ENCODE measurements around the gene ATF4.
"Not testable (repeated sequence)": the region's sequence is repeated elsewhere in the genome, so short reads cannot be mapped to it uniquely, and the experiment has no call there.

DNA sequence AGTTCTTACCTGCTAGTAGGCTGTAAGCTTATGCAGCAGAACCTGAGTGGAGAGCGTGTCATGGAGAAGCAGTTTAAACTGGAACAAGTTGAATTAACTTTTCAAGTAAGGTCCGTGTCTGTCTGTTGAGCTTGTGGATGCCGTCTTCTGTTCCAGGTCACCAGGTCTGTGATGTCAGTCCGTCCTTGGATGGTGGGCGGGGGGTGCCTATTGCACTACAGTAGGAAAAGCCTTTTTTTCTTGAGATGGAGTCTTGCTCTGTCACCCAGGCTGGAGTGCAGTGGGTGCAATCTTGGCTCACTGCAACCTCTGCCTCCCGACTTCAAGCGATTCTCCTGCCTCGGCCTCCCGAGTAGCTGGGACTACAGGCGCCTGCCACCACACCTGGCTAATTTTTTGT lies 13.3 kb upstream of the ATF4 start:
- TF ChIP-seq, protein P1, sequence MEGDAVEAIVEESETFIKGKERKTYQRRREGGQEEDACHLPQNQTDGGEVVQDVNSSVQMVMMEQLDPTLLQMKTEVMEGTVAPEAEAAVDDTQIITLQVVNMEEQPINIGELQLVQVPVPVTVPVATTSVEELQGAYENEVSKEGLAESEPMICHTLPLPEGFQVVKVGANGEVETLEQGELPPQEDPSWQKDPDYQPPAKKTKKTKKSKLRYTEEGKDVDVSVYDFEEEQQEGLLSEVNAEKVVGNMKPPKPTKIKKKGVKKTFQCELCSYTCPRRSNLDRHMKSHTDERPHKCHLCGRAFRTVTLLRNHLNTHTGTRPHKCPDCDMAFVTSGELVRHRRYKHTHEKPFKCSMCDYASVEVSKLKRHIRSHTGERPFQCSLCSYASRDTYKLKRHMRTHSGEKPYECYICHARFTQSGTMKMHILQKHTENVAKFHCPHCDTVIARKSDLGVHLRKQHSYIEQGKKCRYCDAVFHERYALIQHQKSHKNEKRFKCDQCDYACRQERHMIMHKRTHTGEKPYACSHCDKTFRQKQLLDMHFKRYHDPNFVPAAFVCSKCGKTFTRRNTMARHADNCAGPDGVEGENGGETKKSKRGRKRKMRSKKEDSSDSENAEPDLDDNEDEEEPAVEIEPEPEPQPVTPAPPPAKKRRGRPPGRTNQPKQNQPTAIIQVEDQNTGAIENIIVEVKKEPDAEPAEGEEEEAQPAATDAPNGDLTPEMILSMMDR (IDR thresholded peaks at IDR 0.05; ENCODE audit: insufficient read depth, low read depth, low read length): not testable (repeated sequence)
- TF ChIP-seq EZH2 (IDR thresholded peaks at IDR 0.05; ENCODE audit: insufficient read depth, low read length): not testable (repeated sequence)
